ENCODE measurements around the gene APOC3. TPM values are rescaled to one million over a fixed set of nuclear protein-coding genes. Genes with fewer than 3 reads are reported as not detected.
"Not testable (repeated sequence)": the region's sequence is repeated elsewhere in the genome, so short reads cannot be mapped to it uniquely, and the experiment has no call there.

APOC3 gene
- total RNA-seq, 1 donor from 2014 or later: not detected

DNA sequence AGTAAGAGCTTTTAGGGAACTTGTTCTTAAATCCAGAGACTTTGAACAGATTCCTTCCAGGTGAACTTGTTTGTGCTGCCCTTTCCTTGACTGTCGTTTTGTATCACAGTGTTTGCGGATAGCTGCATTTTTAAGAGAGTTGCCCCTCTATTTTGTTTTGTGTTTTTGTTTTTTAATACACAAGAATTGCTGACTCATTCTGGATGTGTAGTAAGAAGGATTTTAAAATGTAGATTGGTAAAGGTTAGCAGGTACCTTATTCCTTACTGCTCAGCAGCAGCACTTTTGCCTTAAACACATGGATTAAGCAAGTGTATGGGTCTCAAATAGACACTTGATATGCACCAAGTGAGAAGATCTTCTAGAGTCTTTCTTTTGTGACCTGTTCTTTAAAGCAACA is 29.1 kb upstream of the APOC3 start:
- intact Hi-C loops (cut with micrococcal nuclease): no loop called here

DNA sequence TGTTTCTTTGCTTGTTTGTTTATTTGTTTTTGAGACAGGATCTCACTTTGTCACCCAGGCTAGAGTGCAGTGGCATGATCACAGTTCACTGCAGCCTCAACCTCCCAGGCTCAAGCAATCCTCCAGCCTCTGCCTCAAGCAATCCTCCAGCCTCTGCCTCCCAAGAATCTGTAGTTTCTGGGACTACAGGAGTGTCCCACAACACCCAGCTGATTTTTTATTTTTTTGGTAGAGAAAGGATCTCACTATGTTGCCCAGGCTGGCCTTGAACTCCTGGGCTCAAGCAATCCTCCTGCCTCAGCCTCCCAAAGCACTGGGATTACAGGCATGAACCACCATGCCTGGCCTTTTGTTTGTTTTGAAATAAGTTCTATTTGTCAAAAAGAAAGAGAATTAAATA is 28.0 kb upstream of the APOC3 start:
- intact Hi-C loops (cut with micrococcal nuclease): not testable (repeated sequence)

DNA sequence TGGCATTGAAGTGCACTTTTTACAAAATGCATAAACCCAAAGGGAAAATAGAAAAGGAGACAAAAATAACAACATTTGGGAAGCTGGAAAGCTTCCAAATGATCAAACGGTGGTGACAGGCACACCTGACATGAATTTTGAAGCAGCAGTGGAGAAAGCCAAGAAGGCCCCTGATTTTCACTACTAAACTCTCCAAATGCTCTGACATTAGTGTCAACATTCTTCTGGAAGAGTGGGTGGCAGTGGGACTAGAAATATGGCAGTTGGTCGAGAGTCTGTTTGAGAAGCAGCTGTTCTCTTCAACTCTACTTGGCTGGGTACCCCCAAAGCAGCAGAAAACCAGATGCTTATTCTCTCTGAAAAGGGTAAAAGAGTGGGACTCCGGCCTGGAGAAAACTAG is 25.7 kb upstream of the APOC3 start:
- intact Hi-C loops (cut with micrococcal nuclease): no loop called here

DNA sequence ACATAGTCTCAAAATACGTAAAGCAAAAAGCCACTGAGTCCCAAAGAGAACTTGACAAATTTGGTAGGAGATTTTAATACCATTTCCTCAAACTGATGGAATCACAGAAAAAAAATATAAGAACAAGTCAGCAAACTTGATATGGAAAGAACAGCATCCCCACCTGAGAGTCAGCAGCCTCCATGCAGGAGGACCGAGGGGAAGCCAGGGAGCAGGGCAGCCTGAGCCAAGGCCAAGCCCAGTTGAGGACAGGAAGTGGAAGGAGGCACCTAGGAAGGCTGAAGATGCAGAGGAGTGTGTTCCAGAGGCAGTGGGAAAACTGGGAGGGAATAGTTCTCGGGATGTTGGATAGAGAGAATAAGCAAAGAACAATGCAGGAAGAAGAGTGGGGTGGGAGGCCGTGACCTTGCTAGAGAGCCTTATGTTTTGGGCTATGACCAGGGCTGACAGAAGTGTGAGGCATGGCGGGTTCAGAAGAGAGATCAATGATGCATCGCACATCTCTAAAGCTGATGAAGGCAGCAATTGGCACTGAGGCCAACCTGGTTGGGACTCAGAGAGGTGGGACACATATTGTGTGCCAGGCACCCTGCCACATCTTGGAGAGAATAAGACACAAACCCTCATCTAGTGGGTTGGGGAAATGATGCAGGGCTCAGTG is 22.0 kb upstream of the APOC3 start:
- intact Hi-C loops (cut with micrococcal nuclease): no loop called here

DNA sequence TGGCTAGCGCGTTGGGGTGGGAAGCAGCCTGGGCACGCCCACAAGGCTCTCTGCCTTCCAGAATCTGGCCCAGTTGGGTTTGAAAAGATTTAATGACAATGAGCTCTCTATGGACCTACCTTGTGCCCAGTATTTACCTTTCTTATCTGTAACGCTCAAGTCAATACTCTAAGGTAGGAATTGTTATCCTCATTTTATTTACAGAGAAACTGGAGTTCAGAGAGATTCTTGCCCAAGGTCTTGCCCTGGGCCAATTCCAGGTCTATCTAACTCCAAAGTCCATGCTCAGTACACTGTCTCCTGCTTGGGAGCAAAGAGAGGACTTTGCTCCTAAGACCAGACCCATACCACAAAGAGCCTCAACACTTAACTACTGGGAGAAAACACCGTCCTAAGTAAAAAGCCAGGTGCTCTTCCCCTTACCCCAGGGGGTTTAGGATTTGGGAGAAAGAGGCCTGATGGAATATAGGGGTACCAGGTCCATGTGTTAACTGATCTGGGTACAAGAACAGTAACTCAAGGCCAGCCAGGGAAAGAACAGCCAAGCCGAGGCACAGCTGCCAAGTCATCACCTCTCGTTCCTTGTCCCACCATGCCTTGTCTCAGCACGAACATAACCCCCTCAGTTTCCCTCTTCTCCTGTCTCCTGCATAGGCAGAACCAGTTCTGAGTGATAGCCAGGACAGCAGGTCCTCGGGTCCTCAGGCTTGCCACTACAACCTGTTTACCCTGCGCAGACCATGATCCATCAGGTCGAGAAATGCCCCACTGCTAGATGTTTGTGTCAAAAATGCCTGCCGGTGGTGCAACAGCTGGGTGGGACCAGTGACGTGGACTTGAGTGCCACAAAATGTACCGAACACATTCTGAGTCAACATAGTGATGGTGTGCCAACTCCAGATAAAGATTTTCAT is 21.2 kb upstream of the APOC3 start:
- intact Hi-C loops (cut with micrococcal nuclease): no loop called here

DNA sequence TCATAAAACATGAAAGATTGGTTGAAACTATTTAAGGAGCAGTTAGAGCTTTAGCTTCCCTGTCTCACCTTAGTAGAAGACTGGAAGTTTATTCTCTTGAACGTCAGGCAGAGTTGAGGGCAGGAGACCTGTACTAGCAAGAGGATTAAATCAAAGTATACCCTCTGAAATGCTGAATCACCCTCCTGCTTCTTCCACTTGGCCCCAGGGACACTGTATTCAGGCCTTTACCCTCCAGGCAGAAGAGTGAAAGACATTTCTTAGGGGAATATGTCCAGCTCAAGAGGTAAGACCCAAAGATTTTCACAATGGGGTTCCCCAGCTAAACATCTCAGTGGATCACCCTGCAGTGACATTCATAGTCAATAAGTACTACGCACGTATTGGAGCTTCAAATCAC is 18.5 kb upstream of the APOC3 start:
- intact Hi-C loops (cut with micrococcal nuclease): no loop called here

DNA sequence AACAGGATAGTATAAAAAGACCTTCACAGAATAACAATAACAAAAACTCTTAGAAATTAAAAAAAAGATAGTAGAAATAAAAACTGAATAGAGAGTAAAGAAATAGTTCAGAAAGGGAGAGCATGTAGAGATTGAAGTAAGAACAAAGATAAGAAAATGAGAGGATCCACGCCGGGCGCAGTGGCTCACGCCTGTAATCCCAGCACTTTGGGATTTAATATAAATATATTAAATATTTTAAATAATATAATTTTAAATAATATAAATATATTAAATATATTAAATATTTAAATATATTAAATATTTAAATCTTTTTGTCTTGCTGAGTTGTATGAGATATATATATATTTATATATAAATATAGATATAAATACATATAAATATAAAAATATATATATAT is 17.6 kb upstream of the APOC3 start:
- intact Hi-C loops (cut with micrococcal nuclease): no loop called here

DNA sequence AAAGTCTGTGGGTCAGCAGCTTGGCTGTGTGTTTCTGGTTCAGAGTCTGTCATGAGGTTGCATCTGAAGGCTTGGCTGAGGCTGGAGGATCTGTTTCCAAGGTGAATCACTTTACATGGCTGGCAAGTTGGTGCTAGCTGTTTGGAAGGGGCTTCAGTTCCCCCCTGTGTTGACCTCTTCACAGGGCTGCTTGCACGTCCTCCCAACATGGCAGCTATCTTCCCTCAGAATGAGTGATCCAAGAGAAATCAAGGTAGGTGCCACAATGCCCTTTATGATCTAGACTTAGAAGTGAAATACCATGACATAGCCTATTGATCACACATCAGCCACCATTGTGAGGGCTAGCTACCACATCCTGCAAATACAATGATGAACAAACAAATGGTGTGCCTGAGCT is 16.5 kb upstream of the APOC3 start:
- intact Hi-C loops (cut with micrococcal nuclease): no loop called here

DNA sequence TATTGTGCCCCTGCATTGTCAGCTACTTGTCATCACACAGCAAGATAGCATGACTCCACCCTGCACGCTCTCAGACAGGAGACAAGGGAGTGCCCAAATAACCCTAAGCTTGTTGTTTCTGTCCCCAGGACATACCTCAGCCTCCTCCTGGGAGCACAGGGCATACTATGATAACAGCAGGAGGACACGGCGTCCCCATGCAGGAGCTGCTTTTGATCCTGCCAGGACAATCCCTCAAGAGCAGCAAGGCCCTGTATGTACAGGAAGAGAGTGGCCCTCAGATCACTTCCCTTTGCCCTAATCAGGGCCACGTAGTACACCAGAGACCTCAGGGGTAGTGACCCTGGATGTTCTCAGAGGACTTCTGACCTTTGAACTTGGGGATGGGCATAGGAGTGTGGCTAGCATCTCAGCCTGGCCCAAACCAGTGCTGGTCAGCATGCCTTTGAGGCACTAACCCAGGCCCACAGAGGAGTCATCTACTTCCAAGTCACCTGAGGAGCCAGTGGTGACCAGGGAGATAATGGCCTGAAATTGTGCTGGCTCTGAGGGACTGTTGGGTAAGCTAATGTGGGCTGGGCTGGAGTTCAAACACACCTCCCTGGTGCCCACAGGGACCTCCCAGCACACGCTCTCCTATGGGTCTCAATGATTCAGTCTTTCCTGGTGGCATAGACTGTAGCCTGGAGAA is 15.8 kb upstream of the APOC3 start:
- intact Hi-C loops (cut with micrococcal nuclease): no loop called here

DNA sequence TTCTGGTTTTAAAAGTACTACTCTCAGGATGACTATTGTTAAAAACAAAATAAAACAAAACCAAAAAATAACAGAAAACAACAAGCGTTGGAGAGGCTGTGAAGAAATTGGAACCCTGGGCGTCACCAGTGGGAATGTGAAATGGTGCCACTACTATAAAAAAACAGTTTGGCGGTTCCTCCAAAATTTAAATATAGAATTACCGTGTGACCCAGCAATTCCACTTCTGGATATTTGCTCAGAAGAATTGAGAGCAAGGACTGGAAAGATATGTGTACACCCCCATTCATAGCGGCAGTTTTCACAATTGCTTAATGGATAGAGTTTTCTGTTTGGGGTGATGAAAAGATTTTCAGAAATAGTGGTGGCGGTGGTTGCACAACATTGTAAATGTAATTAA is 15.2 kb upstream of the APOC3 start:
- intact Hi-C loops (cut with micrococcal nuclease): no loop called here

DNA sequence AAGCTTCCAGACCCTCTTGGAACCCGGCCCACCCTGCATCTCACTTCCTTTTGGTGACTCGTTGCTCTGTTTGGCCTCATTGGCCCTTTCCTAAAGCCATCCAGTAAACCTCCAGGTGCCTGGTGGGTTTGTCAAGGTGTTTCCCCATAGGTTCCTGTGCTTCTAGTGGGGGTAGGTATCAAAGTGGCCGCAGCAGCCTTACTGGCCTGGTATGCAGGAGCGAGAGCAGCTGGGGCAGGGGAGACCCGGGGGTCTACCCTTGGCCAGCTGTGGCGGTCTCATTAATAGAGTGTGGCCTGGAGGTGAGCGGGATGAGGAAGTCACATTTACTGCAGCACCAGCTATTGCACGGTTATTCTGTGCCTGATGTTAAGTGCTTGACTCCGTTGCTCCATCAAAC is 10.7 kb upstream of the APOC3 start:
- intact Hi-C loops (cut with micrococcal nuclease): no loop called here

DNA sequence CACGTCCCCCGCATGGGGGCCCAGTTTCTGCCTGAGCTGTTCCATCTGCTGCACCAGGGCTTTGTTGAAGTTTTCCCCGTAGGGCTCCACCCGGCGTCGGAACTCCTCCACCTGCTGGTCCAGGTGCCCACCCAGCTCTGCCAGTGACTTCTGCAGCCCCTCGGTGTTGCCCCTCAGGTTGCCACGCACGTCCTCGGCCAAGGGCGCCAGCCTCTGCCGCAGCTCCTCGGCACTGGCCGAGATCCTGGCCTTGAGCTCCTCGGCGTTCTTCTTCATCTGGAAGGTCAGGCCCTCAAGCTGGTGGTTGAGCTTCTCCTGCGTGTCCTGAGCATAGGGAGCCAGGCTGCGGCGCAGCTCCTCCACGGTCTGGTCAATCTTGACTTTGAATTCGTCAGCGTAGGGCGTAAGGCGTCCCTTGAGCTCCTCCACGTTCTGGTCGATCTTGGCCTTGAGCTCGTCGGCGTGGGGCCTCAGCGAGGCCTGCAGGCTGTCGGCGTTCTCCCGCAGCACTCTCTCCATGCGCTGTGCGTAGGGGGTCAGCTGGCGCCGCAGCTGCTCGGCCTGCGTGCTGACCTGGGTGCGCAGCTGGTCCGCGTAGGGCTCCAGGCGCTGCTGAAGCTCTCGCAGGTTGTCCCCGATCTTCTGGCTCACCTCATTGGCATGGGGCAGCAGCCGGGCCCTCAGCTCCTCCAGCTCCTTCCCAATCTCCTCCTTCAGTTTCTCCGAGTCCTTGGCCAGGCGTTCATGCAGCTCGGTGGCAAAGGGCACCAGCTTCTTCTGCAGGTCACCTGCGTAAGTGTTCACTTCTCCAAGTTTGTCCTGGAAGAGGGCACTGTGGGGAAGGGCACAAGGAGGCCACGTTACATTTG is 8.4 kb upstream of the APOC3 start:
- intact Hi-C loops (cut with micrococcal nuclease): no loop called here

DNA sequence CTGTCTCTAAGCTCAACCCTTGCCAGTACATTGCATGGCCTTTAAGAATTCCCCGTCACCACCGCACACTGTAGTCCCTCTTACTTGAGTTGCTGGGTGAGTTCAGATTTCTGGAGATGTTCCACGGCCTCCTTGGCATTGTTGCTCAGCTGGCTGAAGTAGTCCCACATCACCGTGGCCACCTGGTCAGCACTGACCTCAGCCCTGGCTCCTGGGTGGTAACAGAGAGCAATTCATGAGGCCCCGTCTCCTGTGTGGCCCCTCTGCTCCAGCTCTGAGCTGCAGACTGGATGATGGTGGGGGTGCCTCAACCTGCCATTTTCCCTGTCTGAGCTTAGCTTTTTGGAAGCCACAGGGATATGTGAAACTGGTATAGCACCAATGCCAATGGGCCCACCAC is 7.1 kb upstream of the APOC3 start:
- intact Hi-C loops (cut with micrococcal nuclease): no loop called here

DNA sequence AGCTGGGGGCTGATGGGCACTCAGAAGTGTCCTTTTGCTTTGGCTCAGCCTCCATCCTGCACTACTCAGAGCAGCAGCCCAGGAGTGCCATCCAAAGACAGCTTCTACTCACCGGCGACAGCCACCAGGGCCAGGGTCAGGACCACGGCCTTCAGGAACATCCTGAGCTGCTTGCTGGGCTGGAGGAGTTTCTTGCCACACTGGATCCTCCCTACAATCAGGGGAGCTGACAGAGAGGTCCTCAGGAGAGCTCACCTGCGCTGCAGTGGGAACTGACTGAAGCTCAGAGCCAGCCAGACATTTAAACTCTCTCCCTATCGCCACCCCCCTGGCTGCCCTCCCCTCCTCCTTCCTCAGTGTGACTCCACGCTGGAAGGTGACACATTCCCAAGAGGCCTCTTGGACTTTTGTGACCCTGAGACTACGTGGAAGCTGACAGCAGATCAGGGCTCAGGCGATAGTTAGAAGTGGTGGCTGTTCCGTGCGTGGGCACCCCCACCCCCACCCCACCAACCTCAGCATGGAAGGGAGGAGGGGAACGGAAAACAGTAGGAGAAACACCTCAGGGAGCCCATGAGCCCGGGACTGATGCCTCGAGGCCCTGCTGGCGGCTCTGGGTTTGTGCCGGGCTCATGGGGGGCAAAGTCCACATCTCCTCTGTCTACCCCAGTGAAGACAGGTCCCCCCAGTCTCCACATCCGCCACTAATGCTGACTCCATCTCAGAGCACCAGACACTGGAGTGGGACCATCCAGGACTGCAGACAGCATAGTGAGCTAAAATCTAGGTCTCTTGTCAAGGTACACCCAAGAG is 6.5 kb upstream of the APOC3 start, which contains the start of gene APOA4:
Gene APOA4, minus strand, starts transcription at position 274 of the 813 bp plus-strand sequence. Its CDS starts 113 bp downstream, at position 161.
- intact Hi-C loops (cut with micrococcal nuclease): no loop called here

DNA sequence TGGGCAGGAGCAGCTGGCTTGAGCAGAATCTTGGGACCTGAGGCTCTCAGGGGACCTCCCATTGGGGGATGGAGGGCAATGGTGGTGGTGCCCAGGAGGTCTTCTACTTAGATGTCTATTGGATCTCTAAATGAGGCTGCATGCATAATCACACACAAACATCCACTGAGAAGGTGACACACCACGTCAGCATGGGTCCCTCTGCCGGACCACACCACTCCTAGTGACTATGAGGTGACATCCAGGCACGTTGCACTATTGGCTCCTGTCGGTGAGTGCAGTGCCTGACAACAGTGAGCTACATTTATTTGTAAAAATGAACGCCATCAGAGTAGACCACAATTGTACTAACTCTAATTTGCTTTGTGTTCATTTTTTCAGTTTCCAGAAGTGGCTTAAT is 4.3 kb upstream of the APOC3 start:
- intact Hi-C loops (cut with micrococcal nuclease): no loop called here

DNA sequence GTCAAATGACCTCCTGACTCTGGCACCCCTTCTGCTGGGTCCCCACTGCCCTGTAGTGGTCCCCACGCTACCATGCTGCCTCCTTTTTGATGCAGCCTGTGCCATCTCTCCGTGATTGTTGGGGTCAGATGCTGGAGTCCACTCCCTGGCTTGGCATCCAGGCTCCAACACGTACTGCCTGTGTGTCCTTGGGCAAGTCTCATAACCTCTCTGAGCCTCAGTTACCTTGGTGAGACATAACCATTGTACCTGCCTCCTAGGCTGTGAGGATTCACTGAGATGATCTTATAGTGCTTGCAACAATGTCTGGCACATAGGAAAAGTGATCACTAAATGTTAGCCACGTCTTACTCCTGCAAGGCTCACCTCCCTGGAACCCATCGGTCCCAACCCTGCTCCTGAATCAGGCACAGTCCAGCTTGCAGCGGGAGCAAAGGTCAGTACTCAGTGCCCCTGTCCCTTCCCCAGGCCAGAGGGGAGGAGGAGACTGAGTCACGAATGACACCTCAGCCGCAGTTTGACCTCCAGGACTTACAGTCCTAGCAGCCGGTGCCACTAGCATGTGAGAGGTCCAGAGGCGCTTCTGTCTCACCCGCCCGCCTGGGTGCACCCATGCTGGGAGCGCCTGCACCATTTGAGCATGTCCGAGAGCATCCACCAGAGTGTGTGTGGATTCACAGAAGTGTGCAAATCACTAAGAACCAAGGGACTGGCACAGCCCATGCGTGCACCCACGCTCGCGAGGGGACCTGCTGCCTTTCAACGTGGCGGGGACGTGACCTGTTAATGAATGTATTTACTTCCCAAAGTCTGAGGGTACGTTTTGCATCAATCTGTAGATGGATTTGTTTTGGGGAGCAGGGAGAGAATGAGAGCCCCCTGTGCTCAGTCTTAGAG is 3.6 kb upstream of the APOC3 start:
- intact Hi-C loops (cut with micrococcal nuclease): no loop called here

DNA sequence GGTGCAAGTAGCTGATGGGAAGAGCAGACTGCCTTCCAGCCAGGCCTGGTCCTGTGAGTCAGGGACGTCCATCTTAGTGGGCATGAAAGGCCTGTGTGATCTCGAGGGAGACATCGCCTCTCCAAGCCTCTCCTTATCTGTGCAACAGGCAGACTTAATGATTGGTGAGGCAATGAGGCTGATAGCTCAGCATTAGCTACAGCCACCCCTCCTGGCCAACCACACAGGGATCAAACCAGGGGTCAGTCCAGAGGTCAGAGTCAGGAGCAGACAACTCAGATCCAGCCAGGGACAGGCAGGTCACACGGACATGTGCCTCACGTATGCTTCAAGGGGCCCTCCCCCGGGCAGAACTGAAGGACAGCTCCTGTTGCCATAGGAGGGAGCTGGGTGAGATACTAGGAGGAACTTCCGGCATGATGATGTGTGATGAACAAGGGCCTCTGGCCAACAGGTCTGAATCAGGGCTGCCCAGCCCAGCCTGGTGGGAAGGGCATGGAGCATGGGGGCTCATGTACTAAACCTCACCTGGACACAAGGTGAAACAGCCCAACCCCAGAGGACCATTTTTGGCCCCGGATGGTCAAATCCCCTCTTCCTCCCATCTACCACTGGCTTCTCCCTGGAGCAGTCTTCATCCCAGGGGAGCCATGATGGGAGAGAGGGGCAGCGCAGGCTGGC is 2.8 kb upstream of the APOC3 start:
- intact Hi-C loops (cut with micrococcal nuclease): no loop called here

DNA sequence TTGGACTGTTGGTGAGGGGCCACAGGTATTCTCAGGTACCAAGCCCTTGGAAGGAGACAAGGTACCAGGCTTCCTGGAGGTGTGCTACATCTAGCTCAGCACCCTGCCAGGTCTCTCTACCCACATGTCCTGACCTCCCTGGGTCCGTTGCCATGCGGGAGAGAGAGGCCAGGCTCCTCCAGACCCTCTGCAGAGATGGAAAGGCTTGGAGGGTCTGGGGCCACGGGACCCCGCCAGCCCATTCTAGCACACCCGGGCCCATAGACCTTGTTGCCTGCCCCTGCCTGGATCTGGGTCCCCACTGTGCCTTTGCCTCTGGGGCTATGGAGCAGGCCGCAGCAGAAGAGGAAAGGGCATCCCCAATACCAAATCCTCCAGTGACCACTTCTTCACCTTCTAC is 2.2 kb upstream of the APOC3 start:
- intact Hi-C loops (cut with micrococcal nuclease): no loop called here

Measured in T-helper 2 cell treated with Interferon-gamma antibody and Interleukin-4, amounts not matched to agents 100 ng/mL and 5 ng/mL, for 36 hours (primary cell).